ENCODE data around the gene ATOSB.

ATOSB gene

DNA sequence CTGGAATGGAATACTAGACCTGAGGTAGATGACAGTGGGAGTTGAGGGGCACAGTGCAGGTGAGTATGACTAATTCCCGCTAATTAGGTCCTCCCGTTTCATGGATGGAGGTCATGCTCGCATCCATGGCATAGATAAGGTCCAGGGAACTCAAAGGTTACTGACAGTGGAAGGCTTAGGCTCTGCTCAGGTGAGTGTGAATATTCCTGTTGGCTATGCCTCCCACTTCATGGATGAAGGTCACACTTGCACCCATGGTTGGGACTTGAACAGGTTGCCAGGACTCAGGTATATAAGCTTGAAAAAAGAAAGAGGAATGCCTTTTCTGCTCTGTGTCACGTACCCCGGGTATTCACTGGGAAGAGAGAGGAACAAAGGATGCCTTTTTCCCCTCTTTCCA lies 26.4 kb upstream of the ATOSB start:
- FAIRE-seq, result no peak
- TF ChIP-seq POLR2AphosphoS5 (IDR thresholded peaks at IDR 0.05; ENCODE audit: low read depth, low read length) (no peak), TAF1 (IDR thresholded peaks at IDR 0.05; ENCODE audit: borderline replicate concordance, low read depth, low read length) (no peak), POLR2A (IDR thresholded peaks at IDR 0.05; ENCODE audit: low read depth, low read length) (no peak)
- DNase-seq (ENCODE audit: insufficient read length), result no peak

DNA sequence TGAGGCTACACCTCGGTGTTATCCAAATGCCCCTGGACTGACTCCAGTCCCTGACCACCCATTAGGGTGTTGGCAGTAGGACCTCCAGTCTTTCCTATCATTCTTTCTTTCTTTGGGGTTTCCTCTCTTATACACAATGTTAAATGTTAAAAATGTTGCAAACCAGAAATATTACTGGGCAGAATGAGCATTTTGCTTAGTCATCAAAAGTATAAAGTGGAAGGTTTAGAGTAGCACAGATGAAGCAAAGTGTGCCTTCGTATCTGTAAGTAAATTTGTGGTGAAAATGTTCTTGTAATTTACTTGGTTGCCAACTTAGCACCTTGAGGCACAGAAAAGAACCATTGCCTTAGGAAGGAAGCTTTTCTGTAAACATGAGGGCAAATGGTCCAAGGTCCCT lies 24.4 kb upstream of the ATOSB start:
- DNase-seq (ENCODE audit: insufficient read length) (no peak), FAIRE-seq (no peak)
- TF ChIP-seq TAF1 (IDR thresholded peaks at IDR 0.05; ENCODE audit: borderline replicate concordance, low read depth, low read length), result no peak
- TF ChIP-seq POLR2AphosphoS5 (IDR thresholded peaks at IDR 0.05; ENCODE audit: low read depth, low read length), result no peak
- TF ChIP-seq POLR2A (IDR thresholded peaks at IDR 0.05; ENCODE audit: low read depth, low read length), result no peak

GRCh38 chr9:35136866-35137265 lies 21.2 kb upstream of the ATOSB start:
- DNase-seq (ENCODE audit: insufficient read length), result no peak
- TF ChIP-seq TAF1 (IDR thresholded peaks at IDR 0.05; ENCODE audit: borderline replicate concordance, low read depth, low read length), result no peak
- TF ChIP-seq POLR2AphosphoS5 (IDR thresholded peaks at IDR 0.05; ENCODE audit: low read depth, low read length), result no peak
- TF ChIP-seq POLR2A (IDR thresholded peaks at IDR 0.05; ENCODE audit: low read depth, low read length), result no peak
- no peak for FAIRE-seq

- FAIRE-seq, result no peak
Measured at GRCh38 chr9:35135988-35136387, 20.3 kb upstream of the ATOSB start.

GRCh38 chr9:35134920-35135319 lies 19.3 kb upstream of the ATOSB start:
- TF ChIP-seq POLR2AphosphoS5 (IDR thresholded peaks at IDR 0.05; ENCODE audit: low read depth, low read length) (no peak), TAF1 (IDR thresholded peaks at IDR 0.05; ENCODE audit: borderline replicate concordance, low read depth, low read length) (no peak), POLR2A (IDR thresholded peaks at IDR 0.05; ENCODE audit: low read depth, low read length) (no peak)
- FAIRE-seq (no peak), DNase-seq (ENCODE audit: insufficient read length) (no peak)

More at GRCh38 chr9:35135988-35136387, 20.3 kb upstream of the ATOSB start:
- no peak for TF ChIP-seq POLR2AphosphoS5 (IDR thresholded peaks at IDR 0.05; ENCODE audit: low read depth, low read length)
- no peak for TF ChIP-seq TAF1 (IDR thresholded peaks at IDR 0.05; ENCODE audit: borderline replicate concordance, low read depth, low read length)
- no peak for TF ChIP-seq POLR2A (IDR thresholded peaks at IDR 0.05; ENCODE audit: low read depth, low read length)
- DNase-seq (ENCODE audit: insufficient read length), result no peak

DNA sequence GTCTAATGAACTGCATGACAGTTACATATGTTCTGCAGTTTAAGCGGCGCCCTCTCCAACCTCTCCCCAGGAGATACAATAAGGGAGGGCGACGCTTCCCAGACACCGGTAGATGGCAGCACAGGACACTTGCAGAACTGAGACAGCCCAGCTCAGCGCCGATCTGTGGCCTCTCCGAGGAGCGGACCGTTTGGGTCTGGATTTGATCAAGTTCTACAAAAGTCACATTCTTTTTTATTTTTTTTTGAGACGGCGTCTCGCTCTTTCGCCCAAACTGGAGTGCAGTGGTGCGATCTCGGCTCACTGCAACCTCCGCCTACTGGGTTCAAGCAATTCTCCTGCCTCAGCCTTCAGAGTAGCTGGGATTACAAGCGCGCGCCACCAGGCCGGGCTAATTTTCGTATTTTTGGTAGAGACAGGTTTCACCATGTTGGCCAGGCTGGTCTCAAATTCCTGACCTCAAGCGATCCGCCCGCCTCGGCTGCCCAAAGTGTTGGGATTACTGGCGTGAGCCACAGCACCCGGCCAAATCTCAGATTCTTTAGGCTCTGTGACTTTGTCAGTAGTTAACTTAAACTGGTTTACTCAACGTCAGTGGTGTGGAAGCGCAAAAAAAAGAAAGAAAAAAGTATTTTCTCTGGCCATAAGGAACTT lies 1.4 kb upstream of the ATOSB start:
- no peak for TF ChIP-seq POLR2A (IDR thresholded peaks at IDR 0.05; ENCODE audit: low read depth, low read length)
- no peak for TF ChIP-seq TAF1 (IDR thresholded peaks at IDR 0.05; ENCODE audit: borderline replicate concordance, low read depth, low read length)
- TF ChIP-seq POLR2AphosphoS5 (IDR thresholded peaks at IDR 0.05; ENCODE audit: low read depth, low read length), result no peak
- FAIRE-seq (peak; percentile 94), DNase-seq (ENCODE audit: insufficient read length) (peak; percentile 68)

DNA sequence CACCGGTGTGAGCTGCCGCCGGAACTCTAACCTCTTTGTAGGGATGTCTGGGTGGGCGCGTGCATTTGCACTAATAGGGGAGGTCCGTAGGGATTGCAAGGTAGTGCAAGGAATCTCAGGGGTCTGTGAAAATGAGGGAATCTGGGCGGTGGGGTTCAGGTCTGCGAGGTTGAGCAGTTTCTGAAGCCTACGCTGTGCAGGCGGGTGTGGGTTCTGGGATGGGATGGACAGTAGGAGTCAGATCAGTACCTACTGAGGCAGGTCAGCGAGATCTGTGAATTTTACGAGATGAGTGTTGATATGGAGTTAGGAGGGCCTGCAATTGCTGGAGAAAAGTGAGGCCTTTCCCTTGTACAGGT lies 856 bp upstream of the ATOSB start:
- DNase-seq (ENCODE audit: insufficient read length) (no peak), FAIRE-seq (no peak)
- TF ChIP-seq POLR2AphosphoS5 (IDR thresholded peaks at IDR 0.05; ENCODE audit: low read depth, low read length), result no peak
- TF ChIP-seq POLR2A (IDR thresholded peaks at IDR 0.05; ENCODE audit: low read depth, low read length), result no peak
- TF ChIP-seq TAF1 (IDR thresholded peaks at IDR 0.05; ENCODE audit: borderline replicate concordance, low read depth, low read length), result no peak

GRCh38 chr9:35114840-35115628 lies 628 bp downstream of the ATOSB start:
- no peak for TF ChIP-seq POLR2A (IDR thresholded peaks at IDR 0.05; ENCODE audit: low read depth, low read length)
- no peak for TF ChIP-seq TAF1 (IDR thresholded peaks at IDR 0.05; ENCODE audit: borderline replicate concordance, low read depth, low read length)
- TF ChIP-seq POLR2AphosphoS5 (IDR thresholded peaks at IDR 0.05; ENCODE audit: low read depth, low read length), result no peak
- FAIRE-seq, result peak; percentile 81

GRCh38 chr9:35114113-35114839 lies 1.4 kb downstream of the ATOSB start:
- TF ChIP-seq POLR2AphosphoS5 (IDR thresholded peaks at IDR 0.05; ENCODE audit: low read depth, low read length), result no peak
- TF ChIP-seq POLR2A (IDR thresholded peaks at IDR 0.05; ENCODE audit: low read depth, low read length), result no peak
- TF ChIP-seq TAF1 (IDR thresholded peaks at IDR 0.05; ENCODE audit: borderline replicate concordance, low read depth, low read length), result no peak
- FAIRE-seq (peak; percentile 72), DNase-seq (ENCODE audit: insufficient read length) (no peak)

More at GRCh38 chr9:35114840-35115628, 628 bp downstream of the ATOSB start:
- DNase-seq (ENCODE audit: insufficient read length), result no peak

GRCh38 chr9:35112257-35113020 lies 3.2 kb downstream of the ATOSB start:
- TF ChIP-seq POLR2A (IDR thresholded peaks at IDR 0.05; ENCODE audit: low read depth, low read length) (no peak), TAF1 (IDR thresholded peaks at IDR 0.05; ENCODE audit: borderline replicate concordance, low read depth, low read length) (no peak), POLR2AphosphoS5 (IDR thresholded peaks at IDR 0.05; ENCODE audit: low read depth, low read length) (no peak)
- FAIRE-seq (no peak), DNase-seq (ENCODE audit: insufficient read length) (no peak)
